WTC11 (cell line): ENCODE results near the gene STX18. TPM values are rescaled to one million over a fixed set of nuclear protein-coding genes. Genes with fewer than 3 reads are reported as not detected.

Experiments
- ATAC-seq: fragments of 200-7000 bp; cut with Tn5 transposase; 2 replicates; pipeline ENCODE4 v1.10.0; 2021; ENCODE audit warnings: mild to moderate bottlenecking, moderate library complexity
- CTCF ChIA-PET: fragments of 300-600 bp; sonication (Branson Sonifier 250); formaldehyde crosslinking; loops from one replicate; lab custom pipeline; 2021; ENCODE audit warnings: antibody characterized with exemption; lab: Charles Lee
- POLR2A ChIA-PET: fragments of 350-600 bp; sonication (Branson Sonifier 250); formaldehyde crosslinking; loops from one replicate; lab custom pipeline; 2021; ENCODE audit warnings: antibody characterized with exemption; lab: Charles Lee
- DNase-seq: peaks from one replicate; pipeline ENCODE4 v3.0.0; 2021; ENCODE audit warnings: low spot score
- H3K27ac Mint-ChIP-seq: 2 replicates; pipeline ENCODE4 v1.8.0; 2021; ENCODE audit warnings: mixed read lengths
- H3K27me3 Mint-ChIP-seq: 2 replicates; pipeline ENCODE4 v1.8.0; 2021; ENCODE audit warnings: low read depth, mild to moderate bottlenecking, moderate library complexity, mixed read lengths
- H3K36me3 Mint-ChIP-seq: 2 replicates; pipeline ENCODE4 v1.8.0; 2021; ENCODE audit warnings: mixed read lengths
- H3K4me1 Mint-ChIP-seq: 2 replicates; pipeline ENCODE4 v1.8.0; 2022; ENCODE audit warnings: mixed read lengths
- H3K4me3 Mint-ChIP-seq: 2 replicates; pipeline ENCODE4 v1.8.0; 2021; ENCODE audit warnings: mild to moderate bottlenecking, moderate library complexity, mixed read lengths
- H3K9me3 Mint-ChIP-seq: 2 replicates; pipeline ENCODE4 v1.8.0; 2021; ENCODE audit warnings: mixed read lengths
- ATF1 ChIP-seq: sonication (generic); formaldehyde crosslinking; IDR thresholded peaks from 2 replicates; pipeline ENCODE4 v1.8.1; 2023; ENCODE audit warnings: mild to moderate bottlenecking, moderate library complexity, missing genetic modification reagents
- ATF2 ChIP-seq: sonication (generic); formaldehyde crosslinking; IDR thresholded peaks from 2 replicates; pipeline ENCODE4 v1.8.1; 2022; ENCODE audit warnings: low read depth, missing genetic modification reagents, borderline replicate concordance
- ATF3 ChIP-seq: sonication (generic); formaldehyde crosslinking; conservative IDR thresholded peaks from 2 replicates; pipeline ENCODE4 v1.8.1; 2022; ENCODE audit warnings: mild to moderate bottlenecking, missing genetic modification reagents
- E2F1 ChIP-seq: sonication (generic); formaldehyde crosslinking; IDR thresholded peaks from 2 replicates; pipeline ENCODE4 v1.8.0; 2022; ENCODE audit warnings: mild to moderate bottlenecking, missing genetic modification reagents
- ERG ChIP-seq: fragments of 250-450 bp; sonication (Bioruptor Pico); IDR thresholded peaks from 2 replicates; pipeline ENCODE4 v1.8.0; 2021; ENCODE audit warnings: mild to moderate bottlenecking
- ETV6 ChIP-seq: sonication (generic); formaldehyde crosslinking; IDR thresholded peaks from 2 replicates; pipeline ENCODE4 v1.8.1; 2022; ENCODE audit warnings: mild to moderate bottlenecking, missing genetic modification reagents
- GABPB1 ChIP-seq: sonication (generic); formaldehyde crosslinking; IDR thresholded peaks from 2 replicates; pipeline ENCODE4 v1.8.1; 2023; ENCODE audit warnings: mild to moderate bottlenecking, missing genetic modification reagents
- GTF2I ChIP-seq: fragments of 250-450 bp; sonication (Bioruptor Pico); conservative IDR thresholded peaks from 2 replicates; pipeline ENCODE4 v1.4.0; 2021; ENCODE audit warnings: mild to moderate bottlenecking
- IRF2 ChIP-seq: sonication (generic); formaldehyde crosslinking; IDR thresholded peaks from 2 replicates; pipeline ENCODE4 v1.8.0; 2022; ENCODE audit warnings: low read depth, missing genetic modification reagents, borderline replicate concordance
- JUN ChIP-seq: sonication (generic); formaldehyde crosslinking; IDR thresholded peaks from 2 replicates; pipeline ENCODE4 v1.8.0; 2023; ENCODE audit warnings: mild to moderate bottlenecking, missing genetic modification reagents
- KAT7 ChIP-seq: sonication (generic); formaldehyde crosslinking; IDR thresholded peaks from 2 replicates; pipeline ENCODE4 v1.8.1; 2023; ENCODE audit warnings: missing genetic modification reagents, mild to moderate bottlenecking, borderline replicate concordance
- NFYB ChIP-seq: sonication (generic); formaldehyde crosslinking; conservative IDR thresholded peaks from 2 replicates; pipeline ENCODE4 v1.8.0; 2022; ENCODE audit warnings: low read depth, missing genetic modification reagents
- PRDM15 ChIP-seq: sonication (generic); formaldehyde crosslinking; IDR thresholded peaks from 2 replicates; pipeline ENCODE4 v1.8.0; 2022; ENCODE audit warnings: missing genetic modification reagents
- TCF7 ChIP-seq: sonication (generic); formaldehyde crosslinking; IDR thresholded peaks from 2 replicates; pipeline ENCODE4 v1.8.0; 2022; ENCODE audit warnings: mild to moderate bottlenecking, low read depth, missing genetic modification reagents, moderate library complexity
- ZBTB21 ChIP-seq: sonication (generic); formaldehyde crosslinking; IDR thresholded peaks from 2 replicates; pipeline ENCODE4 v1.8.1; 2023; ENCODE audit warnings: mild to moderate bottlenecking, missing genetic modification reagents, borderline replicate concordance
- ZBTB43 ChIP-seq: sonication (generic); formaldehyde crosslinking; IDR thresholded peaks from 2 replicates; pipeline ENCODE4 v1.8.1; 2023; ENCODE audit warnings: mild to moderate bottlenecking, missing genetic modification reagents
- ZNF317 ChIP-seq: sonication (generic); formaldehyde crosslinking; IDR thresholded peaks from 2 replicates; pipeline ENCODE4 v1.8.1; 2023; ENCODE audit warnings: low read depth, mild to moderate bottlenecking, moderate library complexity, missing genetic modification reagents, borderline replicate concordance
- ZNF396 ChIP-seq: fragments of 250-450 bp; sonication (Bioruptor Pico); IDR thresholded peaks from 2 replicates; pipeline ENCODE4 v1.8.0; 2021; ENCODE audit warnings: mild to moderate bottlenecking, moderate library complexity, borderline replicate concordance
- total RNA-seq: library from RNA; stranded (reverse); gene quantifications from 3 replicates; pipeline ENCODE4 v1.2.3, GENCODE V29; 2021

The STX18 gene
- total RNA-seq, 1 experiment from 2014 or later = 16.9 TPM

GRCh38 chr4:4420421-4420820 is 121.4 kb downstream of the STX18 start (continued):
- TF ChIP-seq PRDM15 (CRISPR knock-in tag) (no peak), ZBTB21 (no peak), ETV6 (CRISPR knock-in tag) (no peak), ZNF396 (no peak), KAT7 (CRISPR knock-in tag) (no peak), IRF2 (CRISPR knock-in tag) (no peak), GTF2I (CRISPR knock-in tag) (no peak), GABPB1 (CRISPR knock-in tag) (no peak), ATF3 (CRISPR knock-in tag) (no peak), ZNF317 (CRISPR knock-in tag) (no peak), E2F1 (CRISPR knock-in tag) (no peak)

- peaks cover 42% of the 10 kb centered on the region for H3K36me3 Mint-ChIP-seq
- 0 out of 2 replicates have a peak, but pooled peaks cover 4% of the 10 kb centered on the region for H3K9me3 Mint-ChIP-seq
- DNase-seq (no peak), ATAC-seq (no peak)
- TF ChIP-seq TCF7 (CRISPR knock-in tag) (no peak), JUN (CRISPR knock-in tag) (no peak), ERG (CRISPR knock-in tag) (no peak), ATF1 (CRISPR knock-in tag) (no peak), NFYB (CRISPR knock-in tag) (no peak), ATF2 (CRISPR knock-in tag) (no peak), ZBTB43 (no peak)
- H3K4me1 Mint-ChIP-seq = peaks cover 21% of the 10 kb centered on the region
- no peaks in the 10 kb centered on the region for H3K27me3 Mint-ChIP-seq
- no peak overlapping the region for H3K4me3 Mint-ChIP-seq
- H3K27ac Mint-ChIP-seq = no peak overlapping the region
- ChIA-PET CTCF (no interaction called here), POLR2A (no interaction called here)
Observed at GRCh38 chr4:4419896-4420295, 122.0 kb downstream of the STX18 start.
